MM.1S (cell line): ENCODE results near the gene HAGHL.

Experiments used
- DNase-seq: peaks from one replicate; pipeline ENCODE4 v3.0.0-alpha.2; 2015
- H2AFZ ChIP-seq: fragments of 300-600 bp; sonication (generic); 2 replicates; pipeline ENCODE4 v1.6.0; 2016; ENCODE audit warnings: antibody characterized with exemption, low read length
- H3F3A ChIP-seq: fragments of 300-600 bp; sonication (generic); 2 replicates; pipeline ENCODE4 v1.6.1; 2016; ENCODE audit warnings: mild to moderate bottlenecking, antibody characterized with exemption, low read length, moderate library complexity, mixed read lengths; ENCODE audit not compliant: insufficient read depth
- H3K27ac ChIP-seq: fragments of 300-600 bp; sonication (generic); 2 replicates; pipeline ENCODE4 v1.5.1; 2016; ENCODE audit warnings: mild to moderate bottlenecking, low read length
- H3K27me3 ChIP-seq: fragments of 300-600 bp; sonication (generic); replicated peaks from 2 replicates; pipeline ENCODE4 v1.6.0; 2016; ENCODE audit warnings: low read length; ENCODE audit not compliant: insufficient read depth
- H3K36me3 ChIP-seq: fragments of 300-600 bp; sonication (generic); replicated peaks from 2 replicates; pipeline ENCODE4 v1.6.1; 2016; ENCODE audit warnings: mild to moderate bottlenecking, low read length, mixed read lengths; ENCODE audit not compliant: insufficient read depth
- H3K4me1 ChIP-seq: fragments of 300-600 bp; sonication (generic); 2 replicates; pipeline ENCODE4 v1.6.1; 2016; ENCODE audit warnings: low read length, mixed read lengths
- H3K4me2 ChIP-seq: fragments of 300-600 bp; sonication (generic); 2 replicates; pipeline ENCODE4 v1.6.0; 2016; ENCODE audit warnings: low read depth, low read length
- H3K4me3 ChIP-seq: fragments of 300-600 bp; sonication (generic); 2 replicates; pipeline ENCODE4 v1.5.1; 2016; ENCODE audit warnings: low read length, mixed read lengths
- H3K79me2 ChIP-seq: fragments of 300-600 bp; sonication (generic); 2 replicates; pipeline ENCODE4 v1.6.1; 2016; ENCODE audit warnings: mixed run types, low read length, mixed read lengths
- H3K9ac ChIP-seq: fragments of 300-600 bp; sonication (generic); 2 replicates; pipeline ENCODE4 v1.6.1; 2016; ENCODE audit warnings: low read length, mixed read lengths
- H3K9me2 ChIP-seq: fragments of 300-600 bp; sonication (generic); replicated peaks from 2 replicates; pipeline ENCODE4 v1.6.1; 2016; ENCODE audit warnings: mild to moderate bottlenecking, low read length, mixed read lengths; ENCODE audit not compliant: insufficient read depth
- H3K9me3 ChIP-seq: fragments of 300-600 bp; sonication (generic); replicated peaks from 2 replicates; pipeline ENCODE4 v1.6.1; 2016; ENCODE audit warnings: mild to moderate bottlenecking, low read length, mixed read lengths; ENCODE audit not compliant: insufficient read depth
- H4K20me1 ChIP-seq: fragments of 300-600 bp; sonication (generic); 2 replicates; pipeline ENCODE4 v1.6.1; 2016; ENCODE audit warnings: mild to moderate bottlenecking, low read length, moderate library complexity, mixed read lengths; ENCODE audit not compliant: insufficient read depth
- EZH2 ChIP-seq: fragments of 300-600 bp; sonication (generic); optimal IDR thresholded peaks from 2 replicates; pipeline ENCODE3; 2017; ENCODE audit warnings: low read depth, mild to moderate bottlenecking, antibody characterized with exemption, low read length, mixed read lengths
- EZH2phosphoT487 ChIP-seq: fragments of 300-600 bp; sonication (generic); IDR thresholded peaks from 2 replicates; pipeline ENCODE4 v1.6.1; 2018; ENCODE audit warnings: antibody characterized with exemption, low read length
- TF ChIP-seq, protein P1 (sequence below): fragments of 300-600 bp; sonication (generic); IDR thresholded peaks from 2 replicates; pipeline ENCODE4 v1.5.1; 2016; ENCODE audit warnings: antibody characterized with exemption, low read length, mixed read lengths

HAGHL gene, protein sequence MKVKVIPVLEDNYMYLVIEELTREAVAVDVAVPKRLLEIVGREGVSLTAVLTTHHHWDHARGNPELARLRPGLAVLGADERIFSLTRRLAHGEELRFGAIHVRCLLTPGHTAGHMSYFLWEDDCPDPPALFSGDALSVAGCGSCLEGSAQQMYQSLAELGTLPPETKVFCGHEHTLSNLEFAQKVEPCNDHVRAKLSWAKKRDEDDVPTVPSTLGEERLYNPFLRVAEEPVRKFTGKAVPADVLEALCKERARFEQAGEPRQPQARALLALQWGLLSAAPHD

DNA sequence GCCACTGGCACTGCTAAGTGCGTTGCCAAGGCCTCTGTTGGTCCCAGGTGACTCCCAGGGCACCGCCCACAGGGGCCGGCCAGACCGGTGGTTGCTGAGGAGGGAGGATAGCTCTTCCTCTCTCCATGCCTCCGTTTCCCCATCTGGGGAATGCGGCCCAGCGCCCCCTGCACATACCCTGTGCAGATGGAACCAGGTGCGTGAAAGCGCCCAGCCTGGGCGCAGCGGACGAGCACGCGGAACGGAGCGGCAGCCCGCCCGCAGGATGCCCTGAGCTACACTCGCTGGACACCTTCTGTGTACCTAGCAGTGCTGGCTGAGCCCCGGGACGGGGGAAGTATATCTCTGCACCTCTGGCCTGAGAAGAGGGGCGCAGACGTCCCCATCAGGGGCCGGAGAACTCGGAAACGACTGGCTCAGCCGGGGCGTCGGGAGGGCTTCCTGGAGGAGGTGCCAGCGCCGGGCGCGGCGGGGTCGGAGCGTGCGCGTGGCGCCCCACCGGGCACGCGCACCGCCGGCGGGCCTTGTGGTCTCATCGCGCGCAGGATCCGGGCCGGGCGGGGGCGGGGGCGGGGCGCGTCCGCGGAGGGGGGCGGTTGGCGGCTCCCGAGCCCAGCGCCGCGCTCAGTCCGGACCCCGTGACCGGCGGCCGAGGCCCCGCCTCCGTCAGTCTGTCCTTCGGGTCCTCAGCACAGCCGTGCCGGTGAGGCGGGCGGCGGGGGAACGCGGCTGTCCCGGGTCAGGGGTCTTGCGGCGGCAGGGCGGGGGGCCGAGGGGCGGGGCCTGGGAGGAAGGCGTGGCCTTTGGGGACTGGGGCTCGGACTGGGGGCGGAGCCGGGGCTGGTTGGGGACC is at the start of gene HAGHL, which contains the start of gene CCDC78:
TSS of gene HAGHL (plus strand) at position 669 of the 853 bp plus-strand sequence. CDS start 404 bp downstream, outside the sequence.
TSS of gene CCDC78 (minus strand) at position 6 of the 853 bp plus-strand sequence. CDS start 76 bp downstream, outside the sequence.
- H3K4me1 ChIP-seq, result peaks cover 3% of the 10 kb centered on the region
- peak within 1 kb of the TSS; percentile 80 for H2AFZ ChIP-seq
- H3K9me2 ChIP-seq, result no peaks in the 10 kb centered on the region
- H3K9ac ChIP-seq, result peak within 1 kb of the TSS; percentile 85
- H3K4me2 ChIP-seq, result peak within 1 kb of the TSS; percentile 100
- no peaks in the 10 kb centered on the region for H4K20me1 ChIP-seq
- TF ChIP-seq, protein P1, sequence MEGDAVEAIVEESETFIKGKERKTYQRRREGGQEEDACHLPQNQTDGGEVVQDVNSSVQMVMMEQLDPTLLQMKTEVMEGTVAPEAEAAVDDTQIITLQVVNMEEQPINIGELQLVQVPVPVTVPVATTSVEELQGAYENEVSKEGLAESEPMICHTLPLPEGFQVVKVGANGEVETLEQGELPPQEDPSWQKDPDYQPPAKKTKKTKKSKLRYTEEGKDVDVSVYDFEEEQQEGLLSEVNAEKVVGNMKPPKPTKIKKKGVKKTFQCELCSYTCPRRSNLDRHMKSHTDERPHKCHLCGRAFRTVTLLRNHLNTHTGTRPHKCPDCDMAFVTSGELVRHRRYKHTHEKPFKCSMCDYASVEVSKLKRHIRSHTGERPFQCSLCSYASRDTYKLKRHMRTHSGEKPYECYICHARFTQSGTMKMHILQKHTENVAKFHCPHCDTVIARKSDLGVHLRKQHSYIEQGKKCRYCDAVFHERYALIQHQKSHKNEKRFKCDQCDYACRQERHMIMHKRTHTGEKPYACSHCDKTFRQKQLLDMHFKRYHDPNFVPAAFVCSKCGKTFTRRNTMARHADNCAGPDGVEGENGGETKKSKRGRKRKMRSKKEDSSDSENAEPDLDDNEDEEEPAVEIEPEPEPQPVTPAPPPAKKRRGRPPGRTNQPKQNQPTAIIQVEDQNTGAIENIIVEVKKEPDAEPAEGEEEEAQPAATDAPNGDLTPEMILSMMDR, result no peak
- TF ChIP-seq EZH2 (no peak), EZH2phosphoT487 (no peak)
- peak within 1 kb of the TSS; percentile 96 for H3K4me3 ChIP-seq
- DNase-seq, result peak; percentile 74
- H3K36me3 ChIP-seq, result no peaks in the 10 kb centered on the region
- H3K9me3 ChIP-seq, result no peaks in the 10 kb centered on the region
- H3K79me2 ChIP-seq, result peaks cover 6% of the 10 kb centered on the region; the same call in 1 of the 2 replicates
- peaks cover 13% of the 10 kb centered on the region; the same call in 1 of the 2 replicates for H3F3A ChIP-seq
- H3K27ac ChIP-seq, result peak within 1 kb of the TSS; percentile 43; the same call in 1 of the 2 replicates
- H3K27me3 ChIP-seq, result no peaks in the 10 kb centered on the region

DNA sequence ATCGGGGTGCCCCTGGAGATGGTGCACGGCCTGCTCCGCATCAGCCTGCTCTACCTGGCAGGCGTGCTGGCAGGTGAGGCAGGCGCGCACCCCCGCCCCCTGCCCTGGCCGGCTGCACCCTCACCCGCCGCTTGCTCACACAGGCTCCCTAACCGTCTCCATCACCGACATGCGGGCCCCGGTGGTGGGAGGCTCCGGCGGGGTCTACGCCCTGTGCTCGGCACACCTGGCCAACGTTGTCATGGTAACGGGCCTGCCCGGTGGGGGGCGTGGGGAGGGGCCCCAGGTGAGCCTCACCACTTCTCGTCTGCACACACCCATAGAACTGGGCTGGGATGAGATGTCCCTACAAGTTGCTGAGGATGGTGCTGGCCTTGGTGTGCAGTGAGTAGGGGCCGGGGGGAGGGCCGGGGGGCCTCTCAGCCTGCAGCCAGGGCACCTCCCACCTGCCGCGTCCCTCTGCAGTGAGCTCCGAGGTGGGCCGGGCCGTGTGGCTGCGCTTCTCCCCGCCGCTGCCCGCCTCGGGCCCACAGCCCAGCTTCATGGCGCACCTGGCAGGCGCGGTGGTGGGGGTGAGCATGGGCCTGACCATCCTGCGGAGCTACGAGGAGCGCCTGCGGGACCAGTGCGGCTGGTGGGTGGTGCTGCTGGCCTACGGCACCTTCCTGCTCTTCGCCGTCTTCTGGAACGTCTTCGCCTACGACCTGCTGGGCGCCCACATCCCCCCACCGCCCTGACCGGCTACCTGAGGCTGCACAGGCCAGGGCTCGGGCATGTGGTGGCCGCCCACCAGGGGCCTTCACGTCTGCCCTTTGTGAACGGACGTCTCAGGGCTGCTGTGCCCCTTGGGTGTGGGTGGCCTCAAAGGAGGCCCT is 49.4 kb upstream of the HAGHL start:
- H3K9ac ChIP-seq, result no peak overlapping the region
- 0 out of 2 replicates have a peak, but pooled peaks cover 4% of the 10 kb centered on the region for H3F3A ChIP-seq
- no peaks in the 10 kb centered on the region for H3K36me3 ChIP-seq
- H3K4me3 ChIP-seq, result no peak overlapping the region
- DNase-seq, result no peak
- no peaks in the 10 kb centered on the region for H4K20me1 ChIP-seq
- H2AFZ ChIP-seq, result no peak overlapping the region
- no peak overlapping the region for H3K27ac ChIP-seq
- no peaks in the 10 kb centered on the region for H3K27me3 ChIP-seq
- H3K4me2 ChIP-seq, result no peak overlapping the region
- H3K9me3 ChIP-seq, result no peaks in the 10 kb centered on the region
- TF ChIP-seq, protein P1, result no peak
- TF ChIP-seq EZH2 (no peak), EZH2phosphoT487 (no peak)
- peaks cover 20% of the 10 kb centered on the region for H3K79me2 ChIP-seq
- peaks cover 8% of the 10 kb centered on the region; the same call in 1 of the 2 replicates for H3K4me1 ChIP-seq
- no peaks in the 10 kb centered on the region for H3K9me2 ChIP-seq

DNA sequence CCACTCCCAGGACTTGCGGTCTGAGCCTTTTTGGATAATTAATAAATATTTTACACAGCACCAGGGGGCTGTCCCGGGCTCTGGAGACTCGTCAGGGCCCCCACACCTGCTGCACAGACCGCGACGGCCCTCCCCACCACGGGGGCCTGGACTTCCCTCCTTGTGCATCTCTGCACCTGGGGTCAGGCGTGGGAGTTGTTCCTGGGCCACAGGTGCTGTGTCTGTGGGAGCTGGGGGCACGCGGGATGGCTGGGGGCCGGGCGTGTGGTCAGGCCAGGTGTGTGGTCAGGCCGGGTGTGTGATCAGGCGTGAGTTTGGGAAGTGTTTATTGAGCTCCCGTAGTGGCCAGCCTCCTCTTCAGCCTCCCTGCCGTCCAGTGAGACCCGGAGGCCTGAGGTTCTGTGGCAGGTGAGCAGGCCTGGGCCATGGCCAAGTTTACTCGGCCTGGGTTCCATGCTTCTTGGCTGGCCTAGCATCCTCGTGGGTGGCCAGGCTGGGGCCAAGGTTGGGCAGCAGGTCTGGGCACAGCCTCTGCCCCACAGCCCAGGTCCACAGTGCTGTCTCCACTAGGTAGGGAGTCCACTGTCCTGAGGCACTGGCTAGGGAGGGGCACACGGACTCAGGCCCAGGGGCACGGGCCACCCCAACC is 48.6 kb upstream of the HAGHL start:
- H3K4me1 ChIP-seq, result peaks cover 8% of the 10 kb centered on the region; the same call in 1 of the 2 replicates
- no peak overlapping the region for H3K27ac ChIP-seq
- H3K9me3 ChIP-seq, result no peaks in the 10 kb centered on the region
- H2AFZ ChIP-seq, result no peak overlapping the region
- H3K9me2 ChIP-seq, result no peaks in the 10 kb centered on the region
- no peak for DNase-seq
- TF ChIP-seq, protein P1, result no peak
- TF ChIP-seq EZH2, result no peak
- H3K27me3 ChIP-seq, result no peaks in the 10 kb centered on the region
- no peak overlapping the region for H3K4me2 ChIP-seq
- H4K20me1 ChIP-seq, result no peaks in the 10 kb centered on the region
- H3K36me3 ChIP-seq, result no peaks in the 10 kb centered on the region
- no peak overlapping the region for H3K9ac ChIP-seq
- H3K4me3 ChIP-seq, result no peak overlapping the region
- H3K79me2 ChIP-seq, result peaks cover 28% of the 10 kb centered on the region
- H3F3A ChIP-seq, result 0 out of 2 replicates have a peak, but pooled peaks cover 4% of the 10 kb centered on the region
